Measurements from ENCODE around the gene ALMS1. TPM values are rescaled to one million over a fixed set of nuclear protein-coding genes. Genes with fewer than 3 reads are reported as not detected.

The ALMS1 gene
- polyA plus RNA-seq, 3 donors, result 0.55 to 5.2 (median 0.64) TPM

GRCh38 chr2:73337828-73338227 lies 47.8 kb upstream of the ALMS1 start:
- Histone ChIP-seq H2AFZ (ENCODE audit: insufficient read depth, low read depth, low read length, poor library complexity, severe bottlenecking) (no peak overlapping the region), H3K4me1 (ENCODE audit: control insufficient read depth in 1 of 2, insufficient read depth in 2 of 2, low read length in 2 of 2) (no peaks in the 10 kb centered on the region), H3K27me3 (ENCODE audit: control insufficient read depth in 2 of 2, insufficient read depth in 2 of 2, low read length in 2 of 2) (no peaks in the 10 kb centered on the region), H3K9me3 (replicated peaks in 1 of 2; ENCODE audit: control insufficient read depth in 1 of 2, insufficient read depth in 1 of 2, low read length in 2 of 2) (peaks cover 0 to 9% of the 10 kb centered on the region in 2 donors), H3K9ac (ENCODE audit: insufficient read depth, low read length, poor library complexity, severe bottlenecking) (no peak overlapping the region), H3K4me2 (replicated peaks; ENCODE audit: extremely low read depth, low read length, poor library complexity, severe bottlenecking) (no peak overlapping the region), H4K20me1 (ENCODE audit: insufficient read depth, low read length) (no peaks in the 10 kb centered on the region), H3K36me3 (replicated peaks in 1 of 2; ENCODE audit: control insufficient read depth in 1 of 2, insufficient read depth in 2 of 2, low read length in 2 of 2) (no peaks in the 10 kb centered on the region), H3K27ac (ENCODE audit: low read depth in 1 of 2, low read length in 2 of 2) (no peak overlapping the region), H3K4me3 (replicated peaks in 1 of 3; ENCODE audit: low read depth in 2 of 3, low read length in 3 of 3) (no peak overlapping the region), H3K79me2 (ENCODE audit: insufficient read depth, low read length) (no peaks in the 10 kb centered on the region)
- peaks cover 3 to 18% (median 9%) of the 10 kb centered on the region in 7 donors for H3K9me3 Mint-ChIP-seq
- TF ChIP-seq CTCF (IDR thresholded peaks at IDR 0.05), result no peak
- no peak overlapping the region for H3K27ac Mint-ChIP-seq
- DNase-seq, result no peak
- peaks cover 3% of the 10 kb centered on the region for H3K4me1 Mint-ChIP-seq
- WGBS (ENCODE audit: insufficient coverage), result 21% methylated on average over 2 of the region's 3 CpGs
- H3K36me3 Mint-ChIP-seq, result no peaks in the 10 kb centered on the region
- intact Hi-C loops (cut with micrococcal nuclease), result no loop called here
- no peak overlapping the region for H3K4me3 Mint-ChIP-seq
- peaks cover 2 to 14% (median 5%) of the 10 kb centered on the region in 3 donors for H3K27me3 Mint-ChIP-seq (ENCODE audit: low read depth in 3 of 3)

DNA sequence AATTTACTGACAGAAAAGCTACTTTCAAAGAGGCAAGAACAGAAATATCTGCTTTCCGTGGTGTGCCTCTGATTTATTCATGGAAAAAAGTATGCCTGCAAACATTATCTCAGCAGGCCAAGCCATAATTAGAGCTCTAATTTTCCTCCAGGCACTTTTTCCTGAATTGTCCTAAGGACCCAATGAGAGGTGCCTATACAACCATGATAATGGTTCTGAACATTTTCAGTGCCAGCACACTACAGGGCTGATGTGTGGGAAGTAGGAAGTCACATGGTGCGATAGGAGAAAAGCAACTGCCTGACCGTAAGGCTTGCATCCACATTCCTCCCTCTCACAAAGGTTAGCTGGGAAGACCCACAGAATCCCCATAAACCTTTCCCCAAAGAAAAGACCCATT lies 46.4 kb upstream of the ALMS1 start:
- Mint-ChIP-seq H3K27ac (no peak overlapping the region), H3K9me3 (peaks cover 0 to 16% (median 9%) of the 10 kb centered on the region in 7 donors), H3K4me1 (peaks cover 3% of the 10 kb centered on the region), H3K4me3 (no peak overlapping the region), H3K27me3 (ENCODE audit: low read depth in 3 of 3) (peaks cover 2 to 14% (median 4%) of the 10 kb centered on the region in 3 donors), H3K36me3 (no peaks in the 10 kb centered on the region)
- no peaks in the 10 kb centered on the region for H3K27me3 ChIP-seq (ENCODE audit: control insufficient read depth in 2 of 2, insufficient read depth in 2 of 2, low read length in 2 of 2)
- no peaks in the 10 kb centered on the region for H4K20me1 ChIP-seq (ENCODE audit: insufficient read depth, low read length)
- intact Hi-C loops (cut with micrococcal nuclease), result no loop called here
- no peak for TF ChIP-seq CTCF (IDR thresholded peaks at IDR 0.05)
- no peaks in the 10 kb centered on the region for H3K79me2 ChIP-seq (ENCODE audit: insufficient read depth, low read length)
- H3K4me3 ChIP-seq (replicated peaks in 1 of 3; ENCODE audit: low read depth in 2 of 3, low read length in 3 of 3), result no peak overlapping the region
- no CpG with 5 or more reads among the region's 3 CpGs for WGBS (ENCODE audit: insufficient coverage)
- no peak for DNase-seq
- peaks cover 0 to 9% of the 10 kb centered on the region in 2 donors for H3K9me3 ChIP-seq (replicated peaks in 1 of 2; ENCODE audit: control insufficient read depth in 1 of 2, insufficient read depth in 1 of 2, low read length in 2 of 2)
- H2AFZ ChIP-seq (ENCODE audit: insufficient read depth, low read depth, low read length, poor library complexity, severe bottlenecking), result no peak overlapping the region
- no peak overlapping the region for H3K4me2 ChIP-seq (replicated peaks; ENCODE audit: extremely low read depth, low read length, poor library complexity, severe bottlenecking)
- no peak overlapping the region for H3K27ac ChIP-seq (ENCODE audit: low read depth in 1 of 2, low read length in 2 of 2)
- H3K9ac ChIP-seq (ENCODE audit: insufficient read depth, low read length, poor library complexity, severe bottlenecking), result no peak overlapping the region
- no peaks in the 10 kb centered on the region for H3K4me1 ChIP-seq (ENCODE audit: control insufficient read depth in 1 of 2, insufficient read depth in 2 of 2, low read length in 2 of 2)
- H3K36me3 ChIP-seq (replicated peaks in 1 of 2; ENCODE audit: control insufficient read depth in 1 of 2, insufficient read depth in 2 of 2, low read length in 2 of 2), result no peaks in the 10 kb centered on the region
